Measurements from ENCODE around the gene KLB. TPM values are rescaled to one million over a fixed set of nuclear protein-coding genes. Genes with fewer than 3 reads are reported as not detected.
A peak's percentile ranks its signal among the peaks of the same experiment; 100 is the strongest.
"Not testable (repeated sequence)": the region's sequence is repeated elsewhere in the genome, so short reads cannot be mapped to it uniquely, and the experiment has no call there.

The KLB gene
- 0.09 TPM for polyA plus RNA-seq

DNA sequence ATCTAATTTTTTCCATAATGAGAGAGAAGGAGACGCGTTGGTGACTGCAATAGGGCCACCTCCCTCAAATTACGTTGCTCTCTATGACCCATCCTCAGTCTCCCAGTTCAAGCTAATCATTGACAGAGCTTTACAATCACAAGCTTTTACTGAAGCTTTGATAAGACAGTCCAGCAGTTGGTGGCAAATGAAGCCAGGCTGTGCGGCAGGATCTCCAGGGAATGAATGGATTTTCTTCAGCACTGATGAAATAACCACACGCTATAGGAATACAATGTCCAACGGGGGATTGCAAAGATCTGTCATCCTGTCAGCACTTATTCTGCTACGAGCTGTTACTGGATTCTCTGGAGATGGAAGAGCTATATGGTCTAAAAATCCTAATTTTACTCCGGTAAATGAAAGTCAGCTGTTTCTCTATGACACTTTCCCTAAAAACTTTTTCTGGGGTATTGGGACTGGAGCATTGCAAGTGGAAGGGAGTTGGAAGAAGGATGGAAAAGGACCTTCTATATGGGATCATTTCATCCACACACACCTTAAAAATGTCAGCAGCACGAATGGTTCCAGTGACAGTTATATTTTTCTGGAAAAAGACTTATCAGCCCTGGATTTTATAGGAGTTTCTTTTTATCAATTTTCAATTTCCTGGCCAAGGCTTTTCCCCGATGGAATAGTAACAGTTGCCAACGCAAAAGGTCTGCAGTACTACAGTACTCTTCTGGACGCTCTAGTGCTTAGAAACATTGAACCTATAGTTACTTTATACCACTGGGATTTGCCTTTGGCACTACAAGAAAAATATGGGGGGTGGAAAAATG is at the start of gene KLB:
Gene KLB (plus strand): TSS at position 168 of the 821 bp plus-strand sequence. CDS start 20 bp downstream, at position 188.
- peaks cover 0 to 2% (median 0%) of the 10 kb centered on the region in 3 donors for H3K4me1 Mint-ChIP-seq
- H3K4me3 Mint-ChIP-seq: no peak within 1 kb of the TSS
- H3K9me3 Mint-ChIP-seq: no peaks in the 10 kb centered on the region
- H3K27me3 Mint-ChIP-seq: no peaks in the 10 kb centered on the region
- H3K36me3 Mint-ChIP-seq: no peaks in the 10 kb centered on the region
- H3K27ac Mint-ChIP-seq: no peak within 1 kb of the TSS

DNA sequence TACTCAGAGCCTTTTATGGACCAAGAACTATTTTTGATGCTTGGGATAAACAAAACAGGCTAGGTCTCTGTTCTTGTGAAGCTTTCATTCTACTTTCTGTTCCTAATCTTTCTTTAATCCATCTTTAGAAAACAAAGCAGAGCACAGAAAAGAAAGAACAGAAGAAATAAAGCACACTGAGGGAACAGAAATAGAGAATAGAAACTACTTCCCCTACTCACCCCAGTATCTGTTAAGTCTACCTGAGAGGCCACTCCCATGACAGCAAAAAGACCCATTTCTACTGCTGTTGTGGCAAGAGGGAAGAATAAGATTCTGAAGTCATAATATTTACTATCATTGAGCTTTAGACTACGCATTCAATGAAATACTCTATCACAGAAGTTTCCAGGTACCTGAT is 49.7 kb upstream of the KLB start:
- no peaks in the 10 kb centered on the region for H3K27me3 Mint-ChIP-seq

DNA sequence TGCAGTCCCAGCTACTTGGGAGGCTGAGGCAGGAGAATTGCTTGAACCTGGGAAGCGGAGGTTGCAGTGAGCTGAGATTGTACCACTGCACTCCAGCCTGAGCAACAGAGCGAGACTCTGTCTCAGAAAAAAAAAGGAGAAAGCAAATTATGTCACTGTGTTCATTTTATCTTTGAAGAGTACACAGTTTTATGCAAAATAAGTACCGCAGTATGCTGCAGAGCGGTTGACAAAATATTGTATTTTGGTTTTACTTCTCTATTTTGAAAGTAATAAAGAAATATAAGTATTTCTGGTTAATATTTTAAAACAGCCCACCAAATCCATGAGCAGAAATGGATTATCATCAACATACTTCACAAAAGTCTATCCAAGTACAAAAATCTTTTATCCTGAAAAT is 46.1 kb upstream of the KLB start:
- H3K4me1 Mint-ChIP-seq: peaks cover 46 to 50% (median 48%) of the 10 kb centered on the region in 3 donors
- H3K4me3 Mint-ChIP-seq: peak overlapping the region in 3 of 4 donors; percentile 50 to 87 (median 76)
- H3K9me3 Mint-ChIP-seq, H3K27me3 Mint-ChIP-seq, H3K36me3 Mint-ChIP-seq: not testable (repeated sequence)
- peak overlapping the region in 2 of 3 donors; percentile 41 to 76 for H3K27ac Mint-ChIP-seq

More for the DNA sequence above, 49.7 kb upstream of the KLB start:
- peak overlapping the region; percentile 51 to 80 (median 77) for H3K27ac Mint-ChIP-seq
- peaks cover 42 to 58% (median 47%) of the 10 kb centered on the region in 3 donors for H3K4me1 Mint-ChIP-seq
- peak overlapping the region; percentile 38 to 78 (median 68) for H3K4me3 Mint-ChIP-seq
- no peaks in the 10 kb centered on the region for H3K9me3 Mint-ChIP-seq
- H3K36me3 Mint-ChIP-seq: peaks cover 3% of the 10 kb centered on the region

DNA sequence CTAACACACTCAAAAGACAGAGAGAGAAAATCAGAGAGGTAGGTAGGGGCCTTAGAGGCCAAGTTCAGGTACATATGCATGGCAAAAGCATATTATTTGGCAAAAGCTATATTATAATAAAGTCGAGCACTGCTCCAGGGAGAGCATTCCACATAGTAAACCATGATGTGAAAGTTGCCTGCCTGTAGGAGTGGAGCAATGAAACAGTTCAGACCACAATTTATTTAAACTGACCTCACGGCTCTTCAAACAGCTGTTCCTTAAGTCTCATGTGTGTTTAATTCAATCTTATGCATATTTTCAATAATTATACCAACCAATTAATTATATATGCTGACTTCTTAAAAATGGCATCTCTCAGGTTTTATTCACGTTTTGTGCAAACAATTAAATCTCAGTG is 43.9 kb upstream of the KLB start:
- no peaks in the 10 kb centered on the region for H3K27me3 Mint-ChIP-seq
- peak overlapping the region in 1 of 3 donors; percentile 2 for H3K27ac Mint-ChIP-seq
- H3K9me3 Mint-ChIP-seq: no peaks in the 10 kb centered on the region
- H3K36me3 Mint-ChIP-seq: no peaks in the 10 kb centered on the region
- H3K4me1 Mint-ChIP-seq: peaks cover 42 to 49% (median 44%) of the 10 kb centered on the region in 3 donors
- peak overlapping the region in 3 of 4 donors; percentile 0 to 25 (median 4) for H3K4me3 Mint-ChIP-seq

DNA sequence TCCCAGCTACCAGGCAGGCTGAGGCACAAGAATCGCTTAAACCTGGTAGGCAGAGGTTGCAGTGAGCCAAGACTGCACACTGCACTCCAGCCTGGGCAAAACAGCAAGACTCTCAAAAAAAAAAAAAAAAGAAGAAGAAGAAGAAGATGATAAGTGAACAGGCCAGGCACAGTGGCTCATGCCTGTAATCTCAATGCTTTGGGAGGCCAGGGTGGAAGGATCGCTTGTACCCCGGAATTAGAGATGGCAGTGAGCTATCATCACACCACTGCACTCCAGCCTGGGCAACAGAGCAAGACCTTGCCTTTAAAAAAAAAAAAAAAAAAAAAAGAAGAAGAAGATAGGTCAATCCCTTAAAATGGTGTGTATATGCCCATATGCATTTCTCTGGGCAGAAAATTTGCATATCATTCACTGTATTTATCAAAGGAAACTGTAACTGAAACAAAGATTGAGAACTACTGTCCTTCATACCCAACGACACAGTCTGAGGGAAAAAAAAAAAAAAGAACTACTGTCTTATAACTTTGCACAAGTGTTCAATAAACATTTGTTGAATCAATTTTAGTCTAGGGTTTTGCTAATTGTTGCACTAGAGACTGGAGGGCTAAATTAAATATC is 42.8 kb upstream of the KLB start:
- Mint-ChIP-seq H3K4me3 (peak overlapping the region; percentile 68 to 97 (median 76)), H3K36me3 (no peaks in the 10 kb centered on the region), H3K4me1 (peaks cover 35 to 44% (median 41%) of the 10 kb centered on the region in 3 donors), H3K27me3 (no peaks in the 10 kb centered on the region), H3K27ac (peak overlapping the region; percentile 4 to 94 (median 83)), H3K9me3 (no peaks in the 10 kb centered on the region)

DNA sequence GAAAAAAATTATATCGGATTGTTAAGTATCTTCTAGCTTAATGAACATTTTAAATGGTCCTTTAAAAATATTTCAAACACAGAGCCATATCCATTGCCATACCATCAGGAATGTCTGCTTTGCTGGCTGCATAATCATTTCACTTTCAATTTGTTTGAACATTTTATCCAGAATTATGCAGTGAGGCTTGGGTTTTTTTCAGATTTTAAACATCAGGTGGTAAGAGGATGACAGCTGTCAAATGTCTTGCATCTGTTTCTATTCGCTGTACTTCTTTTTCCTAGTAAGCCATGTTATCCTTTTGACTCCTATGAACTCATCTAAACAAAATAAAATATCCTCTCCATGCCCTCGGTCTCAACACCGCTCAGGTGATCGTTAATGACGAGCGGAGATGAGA is 41.4 kb upstream of the KLB start:
- Mint-ChIP-seq H3K9me3 (peaks cover 2 to 4% (median 2%) of the 10 kb centered on the region in 3 donors), H3K27me3 (no peaks in the 10 kb centered on the region), H3K27ac (peak overlapping the region; percentile 76 to 97 (median 94)), H3K4me3 (peak overlapping the region; percentile 89 to 97 (median 96)), H3K4me1 (peaks cover 30 to 39% (median 37%) of the 10 kb centered on the region in 3 donors), H3K36me3 (no peaks in the 10 kb centered on the region)

DNA sequence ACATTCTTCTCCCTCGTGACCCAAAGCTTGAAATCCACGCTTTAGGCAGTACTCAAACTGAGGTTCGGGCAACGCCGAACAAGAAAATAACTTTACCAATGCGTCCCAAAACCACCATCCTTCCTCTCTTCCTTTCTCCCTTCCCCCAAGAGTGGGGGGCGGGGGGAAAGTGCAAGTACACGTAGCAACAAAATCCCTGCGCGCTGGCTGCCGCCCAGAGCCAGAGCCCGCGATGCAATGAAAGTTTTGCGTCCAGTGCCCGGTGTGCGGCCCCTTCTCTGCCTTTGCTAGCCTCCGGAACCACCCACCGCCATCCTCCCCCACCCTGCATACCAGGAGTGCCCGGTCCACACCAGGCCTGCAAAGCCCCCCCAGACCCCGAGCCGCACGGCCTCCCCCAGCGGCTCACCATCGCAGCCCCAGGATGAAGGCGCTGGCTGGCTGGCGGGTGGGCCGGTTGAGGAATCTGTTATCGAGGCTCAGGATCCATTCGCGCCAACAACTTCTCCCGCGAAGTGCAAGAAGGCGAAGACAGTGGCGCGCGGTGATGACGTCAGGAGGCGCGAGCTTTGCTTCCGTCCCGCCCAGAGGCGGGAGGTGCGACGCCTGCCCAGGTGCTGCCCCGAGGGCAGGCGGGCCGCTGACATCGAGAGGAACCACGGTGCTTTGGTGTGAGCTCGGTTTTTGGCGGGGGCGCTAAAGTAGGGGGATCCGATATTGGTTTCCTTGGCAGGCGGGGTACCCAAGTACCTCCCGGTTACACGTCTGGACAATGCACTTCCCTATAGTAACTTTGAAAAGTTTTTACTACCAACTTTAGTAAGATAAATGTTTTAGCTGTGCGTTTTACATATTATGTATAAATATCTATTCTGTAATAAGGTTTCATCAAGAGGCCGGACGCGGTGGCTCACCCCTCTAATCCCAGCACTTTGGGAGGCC is 40.6 kb upstream of the KLB start, which contains the start of gene RFC1:
Gene RFC1 (minus strand): TSS at position 533 of the 942 bp plus-strand sequence. CDS start 121 bp downstream, at position 412.
- H3K4me3 Mint-ChIP-seq: peak within 1 kb of the TSS; percentile 89 to 97 (median 96)
- peak within 1 kb of the TSS; percentile 76 to 97 (median 94) for H3K27ac Mint-ChIP-seq
- H3K4me1 Mint-ChIP-seq: peaks cover 26 to 34% (median 31%) of the 10 kb centered on the region in 3 donors
- H3K9me3 Mint-ChIP-seq: peaks cover 3 to 8% (median 7%) of the 10 kb centered on the region in 3 donors
- H3K27me3 Mint-ChIP-seq: no peaks in the 10 kb centered on the region
- no peaks in the 10 kb centered on the region for H3K36me3 Mint-ChIP-seq

DNA sequence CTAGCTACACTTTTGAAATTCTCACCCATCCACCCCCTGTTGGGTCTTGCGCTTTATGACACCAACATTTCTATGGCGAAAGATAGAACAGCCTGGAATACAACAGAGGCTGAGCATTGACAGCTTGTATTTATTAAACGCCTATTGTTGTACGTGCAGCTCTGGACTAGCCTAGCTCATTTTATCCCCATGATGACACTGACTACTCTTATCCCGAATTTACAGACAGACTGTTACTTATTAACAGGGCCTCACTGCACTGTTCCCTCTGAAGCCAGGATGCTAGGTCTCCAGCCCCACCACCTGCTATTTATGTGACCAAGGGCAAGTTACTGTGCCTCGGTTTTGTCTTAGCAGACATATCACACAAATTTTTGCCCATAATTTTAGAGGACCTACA is 39.6 kb upstream of the KLB start:
- Mint-ChIP-seq H3K36me3 (no peaks in the 10 kb centered on the region), H3K27me3 (no peaks in the 10 kb centered on the region), H3K4me1 (peaks cover 21 to 32% (median 28%) of the 10 kb centered on the region in 3 donors), H3K27ac (peak overlapping the region in 2 of 3 donors; percentile 10 to 94), H3K4me3 (peak overlapping the region; percentile 45 to 97 (median 84)), H3K9me3 (peaks cover 3 to 13% (median 9%) of the 10 kb centered on the region in 3 donors)

DNA sequence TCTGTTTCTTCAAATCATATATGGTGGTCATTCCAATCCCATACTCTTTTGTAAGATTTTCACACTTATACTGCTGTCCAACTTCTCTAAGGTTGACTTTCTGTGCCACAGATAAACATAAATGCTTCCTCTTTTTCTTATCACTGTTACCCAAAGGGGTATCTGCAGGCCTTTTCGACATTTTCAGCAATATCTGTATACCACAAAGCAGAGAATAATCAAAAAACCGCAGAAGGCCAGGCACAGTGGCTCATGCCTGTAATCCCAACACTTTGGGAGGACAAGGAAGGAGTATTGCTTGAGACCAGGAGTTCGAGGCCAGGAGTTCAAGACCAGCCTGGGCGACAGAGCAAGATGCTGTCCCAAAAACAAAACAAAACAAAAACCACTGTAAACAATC is 37.4 kb upstream of the KLB start:
- Mint-ChIP-seq H3K4me1 (peaks cover 11 to 21% (median 17%) of the 10 kb centered on the region in 3 donors), H3K36me3 (no peaks in the 10 kb centered on the region), H3K27me3 (no peaks in the 10 kb centered on the region), H3K9me3 (peaks cover 3 to 15% (median 10%) of the 10 kb centered on the region in 3 donors), H3K27ac (peak overlapping the region in 1 of 3 donors; percentile 20), H3K4me3 (peak overlapping the region in 1 of 4 donors; percentile 24)

DNA sequence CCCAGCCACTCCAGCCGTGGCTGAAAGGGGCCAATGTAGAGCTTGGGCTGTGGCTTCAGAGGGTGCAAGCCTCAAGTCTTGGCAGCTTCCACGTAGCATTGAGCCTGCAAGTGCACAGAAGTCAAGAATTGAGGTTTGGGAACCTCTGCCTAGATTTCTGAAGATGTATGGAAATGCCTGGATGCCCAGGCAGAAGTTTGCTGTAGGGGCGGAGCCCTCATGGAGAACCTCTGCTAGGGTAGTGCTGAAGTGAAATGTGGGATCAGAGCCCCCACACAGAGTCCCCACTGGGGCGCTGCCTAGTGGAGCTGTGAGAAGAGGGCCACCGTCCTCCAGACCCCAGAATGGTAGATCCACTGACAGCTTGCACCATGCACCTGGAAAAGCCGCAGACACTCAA is 35.5 kb upstream of the KLB start:
- H3K36me3 Mint-ChIP-seq, H3K27me3 Mint-ChIP-seq, H3K4me1 Mint-ChIP-seq, H3K4me3 Mint-ChIP-seq, H3K27ac Mint-ChIP-seq: not testable (repeated sequence)
- H3K9me3 Mint-ChIP-seq: peaks cover 3 to 15% (median 10%) of the 10 kb centered on the region in 3 donors

DNA sequence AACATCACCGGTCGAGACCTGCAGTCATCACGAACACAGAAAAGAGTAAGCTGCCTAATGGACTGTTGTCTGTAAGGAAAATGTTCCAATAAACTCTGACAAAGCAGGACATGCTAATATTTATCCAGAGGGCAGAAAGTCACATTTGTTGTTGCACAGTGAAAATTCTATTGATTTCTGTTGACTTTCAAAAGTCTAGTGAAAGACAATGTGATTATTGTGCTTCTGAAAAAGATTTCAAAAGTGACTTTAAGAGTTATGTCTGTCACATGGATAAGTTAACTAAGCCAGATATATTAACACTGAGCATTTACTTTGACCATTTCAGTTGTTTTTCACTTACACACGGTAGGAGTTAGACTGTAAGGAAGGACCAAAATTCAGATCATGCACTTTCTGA is 31.3 kb upstream of the KLB start:
- H3K4me1 Mint-ChIP-seq: no peaks in the 10 kb centered on the region
- peaks cover 3 to 12% (median 7%) of the 10 kb centered on the region in 3 donors for H3K9me3 Mint-ChIP-seq
- H3K4me3 Mint-ChIP-seq: no peak overlapping the region
- no peak overlapping the region for H3K27ac Mint-ChIP-seq
- peaks cover 3% of the 10 kb centered on the region for H3K27me3 Mint-ChIP-seq
- peaks cover 7% of the 10 kb centered on the region for H3K36me3 Mint-ChIP-seq

DNA sequence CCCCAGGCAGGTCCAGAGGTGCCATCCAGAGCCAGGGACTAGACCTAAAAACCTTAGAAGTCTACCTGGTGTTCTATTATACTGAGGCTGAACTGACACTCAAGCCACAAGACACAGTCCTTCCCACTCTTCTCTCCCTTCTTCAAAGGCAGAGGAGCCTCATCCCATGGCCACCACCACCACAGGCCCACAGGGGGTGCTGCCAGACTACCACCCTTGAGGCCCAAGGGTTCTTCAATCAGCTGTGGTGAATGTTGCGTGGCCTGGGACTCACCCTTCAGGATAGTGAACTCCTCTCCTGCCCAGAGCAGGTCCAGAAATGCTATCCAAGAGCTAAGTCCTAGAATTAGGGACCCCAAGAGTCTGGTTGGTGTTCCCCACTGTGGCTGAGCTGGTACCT is 23.0 kb upstream of the KLB start:
- no peaks in the 10 kb centered on the region for H3K9me3 Mint-ChIP-seq
- no peaks in the 10 kb centered on the region for H3K4me1 Mint-ChIP-seq
- H3K4me3 Mint-ChIP-seq: no peak overlapping the region
- H3K27me3 Mint-ChIP-seq: peaks cover 15% of the 10 kb centered on the region
- H3K27ac Mint-ChIP-seq: no peak overlapping the region
- peaks cover 7% of the 10 kb centered on the region for H3K36me3 Mint-ChIP-seq

DNA sequence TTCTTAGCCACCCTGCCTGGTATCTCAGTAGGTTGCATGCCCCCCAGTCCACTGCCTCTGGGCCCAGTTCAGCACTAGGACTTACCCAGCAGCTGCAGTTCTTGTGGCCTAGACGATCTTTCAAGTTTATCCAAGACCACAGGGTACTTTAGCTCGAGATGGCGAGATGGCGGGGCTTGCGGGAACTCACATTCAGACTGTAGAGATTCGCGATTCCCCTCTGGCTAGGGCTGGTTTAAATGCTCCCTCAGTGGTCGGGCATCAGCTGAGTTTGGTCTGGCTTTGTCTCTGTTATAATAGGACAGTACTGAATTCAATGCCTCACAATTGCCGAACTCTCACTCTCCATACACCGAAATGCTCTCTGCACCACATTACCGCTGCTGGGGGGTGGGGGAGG is 22.2 kb upstream of the KLB start:
- H3K27me3 Mint-ChIP-seq: peaks cover 13% of the 10 kb centered on the region
- H3K4me3 Mint-ChIP-seq: no peak overlapping the region
- H3K27ac Mint-ChIP-seq: no peak overlapping the region
- H3K4me1 Mint-ChIP-seq: no peaks in the 10 kb centered on the region
- peaks cover 7% of the 10 kb centered on the region for H3K36me3 Mint-ChIP-seq
- no peaks in the 10 kb centered on the region for H3K9me3 Mint-ChIP-seq

DNA sequence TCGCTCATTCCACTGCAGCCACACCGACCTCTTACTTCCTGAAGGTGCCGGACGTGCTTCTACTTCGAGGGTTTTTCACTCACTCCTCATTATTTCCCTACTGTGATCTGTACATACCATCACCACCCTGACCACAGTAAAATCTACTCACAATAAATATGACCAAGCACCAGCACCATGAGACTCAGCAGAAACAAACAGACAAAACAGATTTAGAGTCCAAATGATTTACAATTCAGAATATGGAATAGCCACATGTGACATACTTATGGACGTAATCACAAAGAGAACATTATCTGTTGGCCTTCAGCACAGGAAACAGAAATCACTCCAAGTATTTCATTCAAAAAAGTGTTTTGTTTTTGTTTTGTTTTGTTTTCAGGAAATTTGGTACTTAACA is 16.1 kb upstream of the KLB start:
- no peaks in the 10 kb centered on the region for H3K36me3 Mint-ChIP-seq
- H3K9me3 Mint-ChIP-seq: no peaks in the 10 kb centered on the region
- no peak overlapping the region for H3K27ac Mint-ChIP-seq
- H3K27me3 Mint-ChIP-seq: no peaks in the 10 kb centered on the region
- no peak overlapping the region for H3K4me3 Mint-ChIP-seq
- no peaks in the 10 kb centered on the region for H3K4me1 Mint-ChIP-seq

All from IgD-negative memory B cell (primary cell).